ENCODE results near the gene DOCK8. TPM values are rescaled to one million over a fixed set of nuclear protein-coding genes. Genes with fewer than 3 reads are reported as not detected.

Gene DOCK8
- total RNA-seq, 1 donor = under 0.01 TPM

DNA sequence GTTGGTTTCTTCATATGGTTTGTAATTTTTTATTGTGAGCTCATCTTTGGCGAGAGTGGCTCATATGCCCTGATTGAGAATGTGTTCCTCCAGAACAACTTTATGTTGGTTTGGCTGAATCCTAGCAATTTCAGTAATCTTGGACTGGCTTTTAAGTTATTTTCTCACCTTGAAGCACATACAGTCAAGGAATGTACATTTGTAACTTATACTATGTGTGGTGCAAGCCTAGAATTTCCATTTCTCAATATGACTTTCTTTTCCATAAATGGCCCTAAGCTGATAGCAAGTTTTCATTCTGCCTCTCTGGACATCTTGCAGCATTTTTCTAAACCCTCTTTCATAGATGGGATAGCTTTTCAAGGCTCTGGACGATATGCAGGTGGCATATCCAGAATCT is 247.5 kb downstream of the DOCK8 start:
- no peak overlapping the region for H3K27ac ChIP-seq (ENCODE audit: low read depth, low read length)
- H3K36me3 ChIP-seq (ENCODE audit: insufficient read depth, low read length) = no peaks in the 10 kb centered on the region
- H4K20me1 ChIP-seq (ENCODE audit: insufficient read depth, low read length) = no peaks in the 10 kb centered on the region
- H3K4me1 ChIP-seq (ENCODE audit: insufficient read depth, low read length) = no peaks in the 10 kb centered on the region
- H3K9me3 ChIP-seq (ENCODE audit: low read depth, low read length) = no peaks in the 10 kb centered on the region
- H2AFZ ChIP-seq (ENCODE audit: low read length) = no peak overlapping the region
- H3K4me3 ChIP-seq (ENCODE audit: insufficient read depth, low read length) = no peak overlapping the region
- no peak overlapping the region for H3K4me2 ChIP-seq (ENCODE audit: insufficient read depth, low read length)
- TF ChIP-seq, protein P1, sequence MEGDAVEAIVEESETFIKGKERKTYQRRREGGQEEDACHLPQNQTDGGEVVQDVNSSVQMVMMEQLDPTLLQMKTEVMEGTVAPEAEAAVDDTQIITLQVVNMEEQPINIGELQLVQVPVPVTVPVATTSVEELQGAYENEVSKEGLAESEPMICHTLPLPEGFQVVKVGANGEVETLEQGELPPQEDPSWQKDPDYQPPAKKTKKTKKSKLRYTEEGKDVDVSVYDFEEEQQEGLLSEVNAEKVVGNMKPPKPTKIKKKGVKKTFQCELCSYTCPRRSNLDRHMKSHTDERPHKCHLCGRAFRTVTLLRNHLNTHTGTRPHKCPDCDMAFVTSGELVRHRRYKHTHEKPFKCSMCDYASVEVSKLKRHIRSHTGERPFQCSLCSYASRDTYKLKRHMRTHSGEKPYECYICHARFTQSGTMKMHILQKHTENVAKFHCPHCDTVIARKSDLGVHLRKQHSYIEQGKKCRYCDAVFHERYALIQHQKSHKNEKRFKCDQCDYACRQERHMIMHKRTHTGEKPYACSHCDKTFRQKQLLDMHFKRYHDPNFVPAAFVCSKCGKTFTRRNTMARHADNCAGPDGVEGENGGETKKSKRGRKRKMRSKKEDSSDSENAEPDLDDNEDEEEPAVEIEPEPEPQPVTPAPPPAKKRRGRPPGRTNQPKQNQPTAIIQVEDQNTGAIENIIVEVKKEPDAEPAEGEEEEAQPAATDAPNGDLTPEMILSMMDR (IDR thresholded peaks at IDR 0.05; ENCODE audit: extremely low read depth, low read depth, low read length) = no peak
- no peak for DNase-seq (ENCODE audit: insufficient read length, low spot score, missing footprints)
- no peaks in the 10 kb centered on the region for H3K79me2 ChIP-seq (ENCODE audit: insufficient read depth, low read length)
- H3K27me3 ChIP-seq (ENCODE audit: insufficient read depth, low read length) = no peaks in the 10 kb centered on the region

DNA sequence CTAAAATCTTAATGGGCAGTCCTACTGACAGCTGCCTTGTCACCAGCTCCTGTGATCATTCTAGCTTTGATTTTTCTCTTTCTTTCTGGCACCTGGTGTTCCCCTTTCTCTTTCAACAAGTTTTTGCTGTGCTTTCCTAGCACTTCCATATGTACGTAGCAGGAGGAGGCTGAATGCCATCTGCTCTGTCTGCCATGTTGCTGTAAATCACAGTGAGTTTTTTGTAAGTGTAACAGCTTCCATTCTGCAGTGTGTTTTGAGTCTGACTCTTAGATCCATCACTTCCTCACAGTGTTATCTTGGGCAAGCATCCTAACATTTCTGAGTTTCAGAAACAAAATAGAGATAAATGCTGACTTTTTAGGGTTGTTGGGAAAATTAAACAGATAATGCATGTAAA is 247.9 kb downstream of the DOCK8 start:
- Histone ChIP-seq H3K4me1 (ENCODE audit: insufficient read depth, low read length) (no peaks in the 10 kb centered on the region), H4K20me1 (ENCODE audit: insufficient read depth, low read length) (no peaks in the 10 kb centered on the region), H3K79me2 (ENCODE audit: insufficient read depth, low read length) (no peaks in the 10 kb centered on the region), H3K36me3 (ENCODE audit: insufficient read depth, low read length) (no peaks in the 10 kb centered on the region), H3K27ac (ENCODE audit: low read depth, low read length) (no peak overlapping the region), H3K27me3 (ENCODE audit: insufficient read depth, low read length) (no peaks in the 10 kb centered on the region), H2AFZ (ENCODE audit: low read length) (no peak overlapping the region), H3K4me2 (ENCODE audit: insufficient read depth, low read length) (no peak overlapping the region), H3K4me3 (ENCODE audit: insufficient read depth, low read length) (no peak overlapping the region), H3K9me3 (ENCODE audit: low read depth, low read length) (no peaks in the 10 kb centered on the region)
- no peak for DNase-seq (ENCODE audit: insufficient read length, low spot score, missing footprints)
- TF ChIP-seq, protein P1 (IDR thresholded peaks at IDR 0.05; ENCODE audit: extremely low read depth, low read depth, low read length) = no peak

DNA sequence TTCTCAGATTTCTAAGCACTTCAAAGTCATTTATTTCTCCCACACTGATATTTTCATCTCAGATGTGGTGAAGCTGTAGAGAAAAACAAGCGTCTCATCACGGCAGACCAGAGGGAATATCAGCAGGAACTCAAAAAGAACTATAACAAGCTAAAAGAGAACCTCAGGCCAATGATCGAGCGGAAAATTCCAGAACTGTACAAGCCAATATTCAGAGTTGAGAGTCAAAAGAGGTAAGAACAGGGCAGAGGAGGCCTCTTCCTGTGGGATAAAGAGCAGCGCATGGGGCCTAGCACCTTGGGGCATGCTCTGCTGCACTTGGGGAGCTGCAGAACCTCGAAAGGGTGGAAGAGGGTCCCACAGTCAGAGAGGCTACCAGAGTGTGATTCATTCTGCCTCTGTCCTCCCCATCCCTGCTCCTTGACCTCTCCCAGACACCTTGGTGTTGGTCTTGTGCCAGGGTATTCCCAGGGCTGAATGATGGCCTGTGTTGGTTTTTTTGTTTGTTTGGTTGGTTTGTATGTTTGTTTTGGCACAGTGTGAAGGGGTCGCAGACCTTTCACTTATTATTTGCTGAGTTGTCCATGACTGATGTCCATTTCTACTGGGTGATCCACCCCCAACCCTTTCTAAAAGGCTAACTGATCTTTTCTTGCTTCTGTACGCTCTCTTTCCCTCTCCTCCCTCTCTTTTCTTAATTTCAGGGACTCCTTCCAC is 248.9 kb downstream of the DOCK8 start:
- Histone ChIP-seq H3K4me1 (ENCODE audit: insufficient read depth, low read length) (no peaks in the 10 kb centered on the region), H4K20me1 (ENCODE audit: insufficient read depth, low read length) (no peaks in the 10 kb centered on the region), H2AFZ (ENCODE audit: low read length) (no peak overlapping the region), H3K27ac (ENCODE audit: low read depth, low read length) (no peak overlapping the region), H3K4me2 (ENCODE audit: insufficient read depth, low read length) (no peak overlapping the region), H3K79me2 (ENCODE audit: insufficient read depth, low read length) (no peaks in the 10 kb centered on the region), H3K9me3 (ENCODE audit: low read depth, low read length) (no peaks in the 10 kb centered on the region), H3K4me3 (ENCODE audit: insufficient read depth, low read length) (no peak overlapping the region), H3K27me3 (ENCODE audit: insufficient read depth, low read length) (no peaks in the 10 kb centered on the region), H3K36me3 (ENCODE audit: insufficient read depth, low read length) (no peaks in the 10 kb centered on the region)
- TF ChIP-seq, protein P1 (IDR thresholded peaks at IDR 0.05; ENCODE audit: extremely low read depth, low read depth, low read length) = no peak
- no peak for DNase-seq (ENCODE audit: insufficient read length, low spot score, missing footprints)

DNA sequence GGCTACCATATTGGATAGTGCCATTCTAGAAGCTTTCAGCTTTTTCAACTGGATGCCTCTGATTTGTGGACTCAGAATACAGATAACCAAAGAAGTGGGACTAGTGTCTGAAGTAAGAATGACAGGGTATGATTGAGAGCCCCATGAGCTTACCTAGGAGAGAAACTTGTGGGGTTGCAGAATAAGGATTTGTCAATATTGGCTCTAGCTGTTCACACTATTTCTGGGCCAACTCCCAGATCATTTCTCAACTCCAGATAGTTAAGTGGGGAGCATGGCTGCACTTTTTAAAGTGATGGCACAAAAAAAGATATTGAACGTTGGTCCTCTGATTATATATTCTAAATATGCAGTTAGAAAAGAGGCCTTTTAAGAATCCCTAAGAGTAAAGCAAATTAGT is 252.1 kb downstream of the DOCK8 start:
- TF ChIP-seq, protein P1 (IDR thresholded peaks at IDR 0.05; ENCODE audit: extremely low read depth, low read depth, low read length) = no peak

More for the DNA sequence above, 252.1 kb downstream of the DOCK8 start:
- H3K27ac ChIP-seq (ENCODE audit: low read depth, low read length) = no peak overlapping the region
- H3K9me3 ChIP-seq (ENCODE audit: low read depth, low read length) = no peaks in the 10 kb centered on the region
- H3K4me3 ChIP-seq (ENCODE audit: insufficient read depth, low read length) = no peak overlapping the region
- no peaks in the 10 kb centered on the region for H3K79me2 ChIP-seq (ENCODE audit: insufficient read depth, low read length)
- H3K27me3 ChIP-seq (ENCODE audit: insufficient read depth, low read length) = no peaks in the 10 kb centered on the region
- DNase-seq (ENCODE audit: insufficient read length, low spot score, missing footprints) = no peak
- H3K4me2 ChIP-seq (ENCODE audit: insufficient read depth, low read length) = no peak overlapping the region
- H3K36me3 ChIP-seq (ENCODE audit: insufficient read depth, low read length) = no peaks in the 10 kb centered on the region
- H4K20me1 ChIP-seq (ENCODE audit: insufficient read depth, low read length) = no peaks in the 10 kb centered on the region
- H3K4me1 ChIP-seq (ENCODE audit: insufficient read depth, low read length) = peaks cover 7% of the 10 kb centered on the region
- no peak overlapping the region for H2AFZ ChIP-seq (ENCODE audit: low read length)
